ENCODE measurements around the gene APOB. TPM values are rescaled to one million over a fixed set of nuclear protein-coding genes. Genes with fewer than 3 reads are reported as not detected.

Gene APOB
- polyA plus RNA-seq, 1 experiment: 0.04 TPM

GRCh38 chr2:21001988-21002813 lies 41.7 kb downstream of the APOB start:
- POLR2A ChIA-PET: no interaction called here
- no peak overlapping the region for H3K4me3 ChIP-seq (ENCODE audit: low read depth, low read length)
- no peaks in the 10 kb centered on the region for H3K36me3 ChIP-seq (ENCODE audit: control insufficient read depth, insufficient read depth, low read length)
- CTCF ChIA-PET: interaction anchor here (1.4 kb wide), 1 partner anchor 8 kb away, joined by 5 read pairs; no protein-coding TSS in a partner anchor
- no peak for DNase-seq (ENCODE audit: low read depth)
- no peaks in the 10 kb centered on the region for H3K27me3 ChIP-seq (ENCODE audit: control insufficient read depth, insufficient read depth, low read length)
- TF ChIP-seq, protein P1, sequence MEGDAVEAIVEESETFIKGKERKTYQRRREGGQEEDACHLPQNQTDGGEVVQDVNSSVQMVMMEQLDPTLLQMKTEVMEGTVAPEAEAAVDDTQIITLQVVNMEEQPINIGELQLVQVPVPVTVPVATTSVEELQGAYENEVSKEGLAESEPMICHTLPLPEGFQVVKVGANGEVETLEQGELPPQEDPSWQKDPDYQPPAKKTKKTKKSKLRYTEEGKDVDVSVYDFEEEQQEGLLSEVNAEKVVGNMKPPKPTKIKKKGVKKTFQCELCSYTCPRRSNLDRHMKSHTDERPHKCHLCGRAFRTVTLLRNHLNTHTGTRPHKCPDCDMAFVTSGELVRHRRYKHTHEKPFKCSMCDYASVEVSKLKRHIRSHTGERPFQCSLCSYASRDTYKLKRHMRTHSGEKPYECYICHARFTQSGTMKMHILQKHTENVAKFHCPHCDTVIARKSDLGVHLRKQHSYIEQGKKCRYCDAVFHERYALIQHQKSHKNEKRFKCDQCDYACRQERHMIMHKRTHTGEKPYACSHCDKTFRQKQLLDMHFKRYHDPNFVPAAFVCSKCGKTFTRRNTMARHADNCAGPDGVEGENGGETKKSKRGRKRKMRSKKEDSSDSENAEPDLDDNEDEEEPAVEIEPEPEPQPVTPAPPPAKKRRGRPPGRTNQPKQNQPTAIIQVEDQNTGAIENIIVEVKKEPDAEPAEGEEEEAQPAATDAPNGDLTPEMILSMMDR (IDR thresholded peaks at IDR 0.05; ENCODE audit: insufficient read depth, low read depth, low read length): no peak

GRCh38 chr2:21001225-21001946 lies 42.5 kb downstream of the APOB start:
- ChIA-PET CTCF (interaction anchor here (1.4 kb wide), 1 partner anchor 9 kb away, joined by 5 read pairs; no protein-coding TSS in a partner anchor), POLR2A (no interaction called here)
- DNase-seq (ENCODE audit: low read depth): no peak
- TF ChIP-seq, protein P1 (IDR thresholded peaks at IDR 0.05; ENCODE audit: insufficient read depth, low read depth, low read length): no peak
- Histone ChIP-seq H3K36me3 (ENCODE audit: control insufficient read depth, insufficient read depth, low read length) (no peaks in the 10 kb centered on the region), H3K27me3 (ENCODE audit: control insufficient read depth, insufficient read depth, low read length) (no peaks in the 10 kb centered on the region), H3K4me3 (ENCODE audit: low read depth, low read length) (no peak overlapping the region)

- Histone ChIP-seq H3K27me3 (ENCODE audit: control insufficient read depth, insufficient read depth, low read length) (no peaks in the 10 kb centered on the region), H3K4me3 (ENCODE audit: low read depth, low read length) (no peak overlapping the region), H3K36me3 (ENCODE audit: control insufficient read depth, insufficient read depth, low read length) (no peaks in the 10 kb centered on the region)
- ChIA-PET POLR2A (no interaction called here), CTCF (no interaction called here)
- TF ChIP-seq, protein P1 (IDR thresholded peaks at IDR 0.05; ENCODE audit: insufficient read depth, low read depth, low read length): no peak
- no peak for DNase-seq (ENCODE audit: low read depth)
Observed at GRCh38 chr2:20999906-21000645, 43.8 kb downstream of the APOB start.

DNA sequence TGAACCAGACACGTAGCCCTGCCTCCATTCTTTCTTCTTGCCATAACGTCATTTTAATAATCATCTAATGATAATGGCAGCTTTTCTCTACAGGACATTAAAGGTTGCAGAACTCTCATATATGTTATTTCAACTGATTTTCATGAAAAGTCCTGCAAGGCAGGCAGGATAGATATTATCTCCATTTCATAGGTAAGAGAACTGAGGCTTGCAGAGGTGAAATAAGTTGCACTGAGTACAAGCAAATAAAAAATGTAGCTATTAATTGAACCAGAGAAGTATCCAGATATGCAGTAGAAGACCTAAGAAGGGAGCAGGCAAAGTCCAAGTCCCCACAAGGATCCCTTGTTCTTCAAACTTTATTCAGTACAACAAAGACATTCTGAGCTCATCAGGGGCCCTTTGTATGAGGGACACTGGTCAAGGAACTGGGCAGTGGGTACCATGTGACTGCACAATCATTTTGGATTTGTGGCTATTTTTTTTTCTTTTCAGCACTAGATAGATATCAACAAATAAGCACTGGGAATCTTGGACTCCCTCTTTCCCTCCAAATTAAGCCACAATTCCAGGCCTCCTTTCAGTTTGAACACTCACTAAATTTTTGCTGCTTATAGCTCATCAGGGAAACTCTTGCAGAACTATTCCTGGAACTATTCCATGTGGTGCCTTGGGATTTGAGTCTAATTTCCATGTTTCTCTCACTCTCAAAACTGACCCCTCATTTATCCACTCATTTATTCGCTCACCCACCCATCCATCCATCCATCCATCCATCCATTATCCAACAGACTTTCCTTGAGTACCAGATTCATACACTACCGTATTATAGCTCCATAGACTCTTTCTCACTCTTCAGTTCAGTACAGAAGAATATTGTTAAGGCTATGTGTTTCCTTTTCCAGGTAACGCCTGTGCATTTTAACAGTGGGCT lies 44.6 kb downstream of the APOB start:
- Histone ChIP-seq H3K4me3 (ENCODE audit: low read depth, low read length) (no peak overlapping the region), H3K36me3 (ENCODE audit: control insufficient read depth, insufficient read depth, low read length) (no peaks in the 10 kb centered on the region), H3K27me3 (ENCODE audit: control insufficient read depth, insufficient read depth, low read length) (no peaks in the 10 kb centered on the region)
- ChIA-PET POLR2A (no interaction called here), CTCF (no interaction called here)
- TF ChIP-seq, protein P1 (IDR thresholded peaks at IDR 0.05; ENCODE audit: insufficient read depth, low read depth, low read length): no peak
- DNase-seq (ENCODE audit: low read depth): no peak
